GM18873 (cell line): ENCODE data around the gene OR4S1.
"Not testable (repeated sequence)": the region's sequence is repeated elsewhere in the genome, so short reads cannot be mapped to it uniquely, and the experiment has no call there.

Experiments used
- ATAC-seq: cut with Tn5 transposase; IDR thresholded peaks from one replicate; pipeline ENCODE4 v1.9.1; 2021; ENCODE audit warnings: mild to moderate bottlenecking, moderate library complexity, moderate number of reproducible peaks; ENCODE audit not compliant: unreplicated experiment, low FRiP score

The OR4S1 gene, protein sequence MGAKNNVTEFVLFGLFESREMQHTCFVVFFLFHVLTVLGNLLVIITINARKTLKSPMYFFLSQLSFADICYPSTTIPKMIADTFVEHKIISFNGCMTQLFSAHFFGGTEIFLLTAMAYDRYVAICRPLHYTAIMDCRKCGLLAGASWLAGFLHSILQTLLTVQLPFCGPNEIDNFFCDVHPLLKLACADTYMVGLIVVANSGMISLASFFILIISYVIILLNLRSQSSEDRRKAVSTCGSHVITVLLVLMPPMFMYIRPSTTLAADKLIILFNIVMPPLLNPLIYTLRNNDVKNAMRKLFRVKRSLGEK

DNA sequence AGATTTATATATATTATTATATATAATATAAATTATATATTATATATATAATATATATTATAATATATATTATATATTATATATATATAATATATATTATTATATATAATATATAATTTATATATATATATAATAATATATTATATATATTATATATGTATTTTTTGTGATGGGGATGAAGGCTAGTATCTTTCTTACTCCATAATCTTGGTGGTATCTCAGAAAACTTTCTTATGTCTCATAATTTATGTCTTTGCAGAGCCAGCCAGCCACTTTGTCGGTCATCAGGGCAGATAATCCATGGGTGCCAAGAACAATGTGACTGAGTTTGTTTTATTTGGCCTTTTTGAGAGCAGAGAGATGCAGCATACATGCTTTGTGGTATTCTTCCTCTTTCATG lies at the start of gene OR4S1:
Gene OR4S1 (plus strand): TSS at position 301 of the 400 bp plus-strand sequence. CDS start 0 bp downstream, at position 301.
- no peak for ATAC-seq

DNA sequence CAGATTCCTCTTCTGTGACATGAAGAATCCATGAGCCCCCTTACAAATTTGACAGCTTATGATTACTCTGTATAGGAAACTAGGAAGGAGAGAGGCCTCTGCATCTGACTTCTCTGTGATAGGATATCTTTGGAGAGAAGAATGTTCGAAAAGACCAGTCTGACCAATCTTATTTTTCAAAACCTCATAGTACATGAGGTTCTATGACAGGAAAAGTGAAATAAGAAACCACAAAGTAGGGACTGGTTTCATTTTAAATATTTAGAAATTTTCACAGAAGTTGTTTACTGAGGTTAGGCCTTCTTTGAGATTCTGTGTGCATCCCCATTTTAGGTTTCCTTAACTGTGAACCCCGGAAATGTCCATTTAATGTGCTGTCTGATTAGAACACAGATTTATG lies 44.4 kb upstream of the OR4S1 start:
- ATAC-seq: no peak

DNA sequence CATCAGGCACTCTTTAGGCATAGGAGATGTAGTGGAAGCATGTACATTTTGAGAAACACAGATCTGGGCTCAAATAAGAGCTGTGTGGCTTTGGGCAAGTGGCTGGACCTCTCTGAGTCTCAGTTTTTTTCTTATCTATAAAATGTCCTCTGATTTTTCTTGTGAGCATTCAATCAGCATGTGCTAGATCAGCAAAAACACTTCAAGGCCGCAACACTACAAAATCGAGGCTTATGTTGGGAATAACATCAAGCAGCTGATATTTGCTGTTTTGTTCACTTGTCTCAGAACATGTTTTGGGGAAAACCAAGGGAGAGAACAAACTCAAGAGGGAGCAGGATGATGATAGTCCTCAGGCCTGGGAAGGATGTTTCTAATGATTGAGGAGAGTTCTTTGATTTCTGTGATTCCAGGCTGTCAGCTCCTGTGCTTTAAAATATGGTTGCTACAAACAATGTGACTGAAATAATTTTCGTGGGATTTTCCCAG lies 42.6 kb upstream of the OR4S1 start, which contains the start of gene OR4X1:
Gene OR4X1 (plus strand): TSS at position 439 of the 489 bp plus-strand sequence. CDS start 0 bp downstream, at position 439.
- no peak for ATAC-seq

DNA sequence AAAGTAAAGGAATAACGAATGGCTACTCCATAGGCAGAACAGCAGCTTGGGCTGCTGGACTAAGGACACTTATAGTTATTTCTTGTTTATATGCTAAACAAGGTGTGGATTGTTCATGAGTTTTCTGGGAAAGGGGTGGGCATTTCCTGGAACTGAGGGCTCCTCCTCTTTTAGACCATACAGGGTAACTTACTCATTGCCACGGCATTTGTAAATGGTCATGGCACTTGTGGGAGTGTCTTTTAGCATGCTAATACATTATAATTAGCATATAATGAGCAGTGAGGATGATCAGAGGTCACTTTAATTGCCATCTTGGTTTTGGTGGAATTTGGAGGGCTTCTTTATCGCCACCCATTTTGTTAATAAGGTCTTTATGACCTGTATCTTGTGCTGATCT lies 35.4 kb upstream of the OR4S1 start:
- ATAC-seq: no peak

DNA sequence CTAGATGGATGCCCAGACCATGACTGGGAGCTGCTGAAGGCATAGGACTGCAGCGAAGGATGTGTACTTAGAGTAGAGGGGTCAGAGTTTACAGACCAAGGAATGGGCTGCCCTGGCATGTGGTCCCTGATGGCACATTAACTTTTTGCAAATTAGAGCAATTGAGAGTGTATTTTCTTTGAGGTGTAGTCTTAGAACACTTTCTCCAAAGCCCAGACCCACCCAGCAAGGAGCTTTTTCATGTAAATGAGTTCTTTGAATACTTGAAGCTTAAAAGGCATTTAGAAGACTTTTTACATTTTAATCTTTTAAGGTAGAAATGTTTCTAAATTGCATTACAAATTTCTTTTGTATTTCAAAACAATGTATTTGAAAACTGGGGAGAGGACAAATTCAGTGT lies 33.4 kb upstream of the OR4S1 start:
- ATAC-seq: no peak

DNA sequence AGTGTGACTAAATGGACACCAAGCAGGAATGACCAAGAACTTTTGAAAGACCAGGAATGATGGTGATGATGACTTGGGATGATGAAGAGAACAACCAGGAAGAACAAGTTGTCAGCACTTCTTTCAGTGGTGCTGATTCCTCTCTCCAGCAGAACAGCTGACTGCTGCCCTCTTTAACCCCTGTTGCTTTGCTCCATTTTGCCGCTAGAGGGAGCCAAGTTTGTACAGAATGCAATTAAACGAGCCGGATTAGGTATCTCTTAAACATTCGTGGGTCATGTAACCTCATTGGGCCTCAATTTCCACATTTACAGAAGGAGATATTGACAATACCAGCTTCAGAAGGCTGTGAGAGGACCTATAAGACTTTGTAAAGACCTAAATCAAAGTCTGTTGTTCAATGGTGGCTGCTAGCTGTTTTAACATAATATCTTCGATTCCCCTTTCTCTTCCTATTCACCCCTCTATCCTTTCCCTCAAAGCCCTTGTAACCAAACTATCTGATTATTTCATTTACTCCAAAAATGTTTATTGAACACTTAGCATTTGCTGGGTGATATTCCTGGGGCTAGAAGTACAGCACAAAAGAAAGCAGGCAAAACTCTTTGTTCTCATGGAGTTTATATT lies 1.9 kb downstream of the OR4S1 start:
- no peak for ATAC-seq

DNA sequence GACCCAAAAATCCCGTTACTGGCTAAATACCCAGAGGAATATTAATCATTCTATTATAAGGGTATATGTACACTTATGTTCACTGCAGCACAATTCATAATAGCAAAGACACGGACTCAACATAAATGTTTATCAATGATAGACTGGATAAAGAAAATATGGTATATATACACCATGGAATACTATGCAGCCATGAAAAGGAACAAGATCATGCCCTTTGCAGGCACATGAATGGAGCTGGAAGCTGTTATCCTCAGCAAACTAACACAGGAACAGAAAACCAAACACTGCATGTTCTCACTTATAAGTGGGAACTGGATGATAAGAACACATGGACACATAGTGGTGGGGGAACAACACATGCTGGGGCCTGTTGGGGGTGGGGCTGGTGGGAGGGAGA lies 7.6 kb downstream of the OR4S1 start:
- ATAC-seq: not testable (repeated sequence)

DNA sequence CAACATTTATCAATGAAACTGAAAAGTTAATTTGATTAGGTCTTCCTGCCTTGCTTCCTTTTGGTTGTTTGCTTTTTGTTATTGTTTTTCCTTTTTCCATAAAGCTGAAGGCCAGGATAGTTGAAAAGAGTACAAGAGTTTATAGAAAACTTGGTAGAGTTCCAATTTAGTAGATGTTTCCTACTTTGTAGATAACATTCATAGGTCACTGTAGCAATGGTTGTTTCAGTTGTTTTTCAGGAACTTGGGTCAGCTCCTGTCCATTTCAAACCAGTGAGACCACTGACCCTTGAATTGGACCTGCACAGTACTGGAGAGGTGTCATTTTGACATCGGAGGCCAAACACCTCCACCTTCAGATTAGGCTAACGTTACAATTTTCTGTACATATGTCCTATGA lies 13.8 kb downstream of the OR4S1 start:
- ATAC-seq: not testable (repeated sequence)

DNA sequence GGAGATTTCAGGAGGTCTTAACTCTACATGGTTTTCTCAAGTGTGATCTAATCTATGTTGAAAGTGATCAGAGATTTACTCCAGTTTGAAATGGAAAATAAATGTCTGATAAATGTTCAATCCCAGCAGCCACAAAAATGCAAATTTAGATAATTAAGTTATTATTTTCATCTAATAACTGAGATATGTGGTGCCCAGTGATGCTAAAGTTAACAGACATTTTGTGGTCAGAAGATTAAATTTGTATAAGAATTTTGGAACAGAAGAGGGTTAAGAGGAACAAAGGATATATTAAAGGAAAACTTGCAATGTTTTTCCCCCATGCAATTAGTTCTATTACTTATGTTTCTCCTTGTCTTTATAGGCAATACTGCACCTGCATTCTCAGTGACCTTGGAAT lies 18.6 kb downstream of the OR4S1 start, which contains the start of gene OR4C3:
Gene OR4C3 (plus strand): TSS at position 301 of the 400 bp plus-strand sequence. CDS start 102 bp downstream, outside the sequence.
- not testable (repeated sequence) for ATAC-seq

DNA sequence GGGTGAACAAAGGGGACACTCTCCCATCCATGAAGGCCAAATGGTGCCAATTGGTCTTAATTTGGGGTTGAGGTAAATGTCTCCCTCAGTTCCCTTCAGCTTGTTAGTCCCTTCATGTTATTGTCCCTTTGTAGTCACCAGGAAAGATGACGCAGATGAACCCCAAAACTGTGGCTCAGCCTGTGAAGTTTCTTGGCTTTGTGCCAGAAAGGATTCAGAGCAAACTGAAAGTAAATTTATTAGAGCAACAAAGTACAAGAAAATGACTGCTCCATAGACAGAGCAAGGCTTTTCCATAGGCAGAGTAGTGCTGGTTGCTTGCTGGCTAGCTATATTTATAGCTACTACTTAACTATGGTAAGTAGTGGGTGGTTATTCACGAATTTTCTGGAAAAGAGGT lies 35.4 kb downstream of the OR4S1 start:
- no peak for ATAC-seq

DNA sequence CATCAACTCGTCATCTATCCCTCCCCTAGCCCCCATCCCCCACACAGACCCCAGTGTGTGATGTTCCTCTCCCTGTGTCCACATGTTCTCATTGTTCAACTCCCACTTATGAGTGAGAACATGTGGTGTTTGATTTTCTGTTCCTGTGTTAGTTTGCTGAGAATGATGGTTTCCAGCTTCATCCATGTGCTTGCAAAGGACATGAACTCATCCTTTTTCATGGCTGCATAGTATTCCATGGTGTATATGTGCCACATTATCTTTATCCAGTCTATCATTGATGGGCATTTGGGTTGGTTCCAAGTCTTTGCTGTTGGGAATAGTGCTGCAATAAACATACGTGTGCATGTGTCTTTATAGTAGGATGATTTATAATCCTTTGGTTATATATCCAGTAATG lies 36.5 kb downstream of the OR4S1 start:
- ATAC-seq: not testable (repeated sequence)

DNA sequence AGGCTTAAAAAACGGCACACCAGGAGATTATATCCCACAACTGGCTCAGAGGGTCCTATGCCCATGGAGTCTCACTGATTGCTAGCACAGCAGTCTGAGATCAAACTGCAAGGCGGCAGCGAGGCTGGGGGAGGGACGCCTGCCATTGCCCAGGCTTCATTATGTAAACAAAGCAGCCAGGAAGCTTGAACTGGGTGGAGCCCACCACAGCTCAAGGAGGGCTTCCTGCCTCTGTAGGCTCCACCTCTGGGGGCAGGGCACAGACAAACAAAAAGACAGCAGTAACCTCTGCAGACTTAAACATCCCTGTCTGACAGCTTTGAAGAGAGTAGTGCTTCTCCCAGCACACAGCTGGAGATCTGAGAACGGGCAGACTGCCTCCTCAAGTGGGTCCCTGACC lies 40.3 kb downstream of the OR4S1 start:
- not testable (repeated sequence) for ATAC-seq

DNA sequence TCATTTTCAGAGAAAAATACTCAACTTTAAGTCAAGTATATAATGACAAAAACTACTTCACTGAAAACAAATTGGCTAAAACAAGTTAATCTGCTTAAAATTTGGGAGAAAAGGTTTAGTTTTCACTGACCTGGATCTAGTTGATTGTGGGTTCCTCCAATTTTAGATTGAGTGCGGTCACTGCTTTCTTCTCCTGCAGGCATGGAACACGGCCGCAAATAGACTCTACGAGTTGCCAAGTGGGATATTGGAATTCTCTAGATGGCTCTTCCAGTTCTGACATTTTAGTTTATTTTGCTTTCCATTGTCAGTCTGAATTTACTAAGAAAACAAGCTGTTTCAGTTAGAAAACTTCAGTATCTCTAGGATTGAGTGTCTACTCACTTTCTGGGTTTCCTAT lies 48.0 kb downstream of the OR4S1 start:
- ATAC-seq: no peak

DNA sequence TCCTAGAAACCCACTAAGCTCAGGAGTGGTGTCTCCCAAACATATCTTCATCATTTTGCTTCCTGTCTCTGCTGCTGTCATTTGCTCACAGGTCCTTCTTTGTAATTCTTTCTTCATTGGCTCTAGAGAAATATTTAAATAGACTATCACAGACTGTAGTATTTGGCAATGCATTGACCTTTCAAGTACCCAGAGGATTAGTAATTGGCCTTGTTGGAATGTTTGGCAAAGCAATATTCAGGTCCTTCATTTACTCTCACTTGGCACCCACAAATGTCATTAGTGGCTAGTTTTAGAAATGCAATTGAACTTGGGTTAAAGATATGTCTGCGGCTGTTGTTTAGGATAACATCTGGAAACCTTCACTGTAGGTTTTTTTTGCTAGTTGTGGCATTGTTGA lies 48.7 kb downstream of the OR4S1 start:
- ATAC-seq: no peak
